WI38 (cell line): ENCODE results near the gene ALDH1A1.

Experiments used
- H3K4me3 ChIP-seq: 2 replicates; pipeline ENCODE4 v1.5.1; 2011; ENCODE audit warnings: low read depth, mild to moderate bottlenecking, control low read depth, low read length
- TF ChIP-seq, protein P1 (sequence below): IDR thresholded peaks from 2 replicates; pipeline ENCODE4 v1.5.1; 2012; ENCODE audit warnings: low read depth, mild to moderate bottlenecking, control low read depth, low read length

The ALDH1A1 gene

DNA sequence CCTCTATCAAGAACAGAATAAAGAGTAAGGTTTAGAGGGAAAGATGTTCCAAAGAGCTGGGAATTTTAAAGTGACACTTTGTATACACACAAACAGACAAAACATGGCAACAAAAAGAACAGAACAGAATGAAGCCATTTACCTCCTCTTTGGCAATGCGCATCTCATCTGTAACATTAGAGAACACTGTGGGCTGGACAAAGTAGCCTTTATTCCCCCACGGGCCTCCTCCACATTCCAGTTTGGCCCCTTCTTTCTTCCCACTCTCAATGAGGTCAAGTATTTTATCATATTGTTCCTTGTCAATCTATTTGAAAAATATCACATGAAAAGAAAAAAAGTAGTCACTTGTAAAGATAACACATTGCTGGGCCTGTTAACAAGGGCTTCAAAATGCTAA is 41.0 kb downstream of the ALDH1A1 start:
- H3K4me3 ChIP-seq, result no peak overlapping the region

DNA sequence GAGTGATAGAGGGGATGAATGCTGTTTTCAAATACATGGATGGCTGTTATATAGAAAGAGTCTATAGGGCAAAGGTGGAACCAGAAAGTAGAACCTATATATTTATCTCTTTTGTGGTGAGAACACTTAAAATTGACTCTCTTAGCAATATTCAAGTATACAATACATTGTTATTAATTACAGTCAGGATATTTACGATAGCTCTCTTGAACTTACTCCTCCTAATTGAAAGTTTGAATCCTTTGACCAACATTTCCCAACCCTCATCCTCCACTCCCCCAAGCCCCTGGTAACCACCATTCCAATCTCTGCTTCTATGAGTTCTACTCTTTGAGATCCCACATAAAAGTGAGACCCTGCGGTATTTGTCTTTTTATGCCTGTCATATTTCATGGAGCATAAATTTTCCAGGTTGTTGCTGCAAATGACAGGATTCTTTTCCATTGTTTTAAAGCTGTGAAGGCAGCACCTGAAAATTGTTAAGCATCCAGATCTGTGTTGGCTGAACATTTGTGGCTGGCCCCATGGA is 41.5 kb downstream of the ALDH1A1 start:
- no peak overlapping the region for H3K4me3 ChIP-seq
- TF ChIP-seq, protein P1, sequence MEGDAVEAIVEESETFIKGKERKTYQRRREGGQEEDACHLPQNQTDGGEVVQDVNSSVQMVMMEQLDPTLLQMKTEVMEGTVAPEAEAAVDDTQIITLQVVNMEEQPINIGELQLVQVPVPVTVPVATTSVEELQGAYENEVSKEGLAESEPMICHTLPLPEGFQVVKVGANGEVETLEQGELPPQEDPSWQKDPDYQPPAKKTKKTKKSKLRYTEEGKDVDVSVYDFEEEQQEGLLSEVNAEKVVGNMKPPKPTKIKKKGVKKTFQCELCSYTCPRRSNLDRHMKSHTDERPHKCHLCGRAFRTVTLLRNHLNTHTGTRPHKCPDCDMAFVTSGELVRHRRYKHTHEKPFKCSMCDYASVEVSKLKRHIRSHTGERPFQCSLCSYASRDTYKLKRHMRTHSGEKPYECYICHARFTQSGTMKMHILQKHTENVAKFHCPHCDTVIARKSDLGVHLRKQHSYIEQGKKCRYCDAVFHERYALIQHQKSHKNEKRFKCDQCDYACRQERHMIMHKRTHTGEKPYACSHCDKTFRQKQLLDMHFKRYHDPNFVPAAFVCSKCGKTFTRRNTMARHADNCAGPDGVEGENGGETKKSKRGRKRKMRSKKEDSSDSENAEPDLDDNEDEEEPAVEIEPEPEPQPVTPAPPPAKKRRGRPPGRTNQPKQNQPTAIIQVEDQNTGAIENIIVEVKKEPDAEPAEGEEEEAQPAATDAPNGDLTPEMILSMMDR, result no peak

More for the DNA sequence above, 41.0 kb downstream of the ALDH1A1 start:
- TF ChIP-seq, protein P1, result no peak

DNA sequence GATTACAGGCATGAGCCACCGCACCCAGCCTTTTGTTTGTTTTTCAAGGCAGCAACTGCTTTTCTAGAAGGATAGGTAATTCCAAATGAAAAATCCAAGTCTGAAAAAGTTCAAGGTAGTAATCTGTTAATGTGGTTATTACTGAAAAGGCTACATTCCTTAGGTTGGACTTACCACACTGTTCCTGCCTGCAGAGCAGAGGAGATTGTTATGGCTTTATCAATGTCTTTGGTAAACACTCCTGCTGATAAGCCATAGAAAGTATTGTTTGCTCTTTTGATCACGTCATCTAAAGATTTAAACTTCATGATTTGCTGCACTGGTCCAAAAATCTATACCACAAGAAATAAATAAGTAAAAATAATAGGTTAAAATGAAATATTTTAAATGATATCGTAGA is 43.4 kb downstream of the ALDH1A1 start:
- TF ChIP-seq, protein P1, result no peak
- H3K4me3 ChIP-seq, result no peak overlapping the region

DNA sequence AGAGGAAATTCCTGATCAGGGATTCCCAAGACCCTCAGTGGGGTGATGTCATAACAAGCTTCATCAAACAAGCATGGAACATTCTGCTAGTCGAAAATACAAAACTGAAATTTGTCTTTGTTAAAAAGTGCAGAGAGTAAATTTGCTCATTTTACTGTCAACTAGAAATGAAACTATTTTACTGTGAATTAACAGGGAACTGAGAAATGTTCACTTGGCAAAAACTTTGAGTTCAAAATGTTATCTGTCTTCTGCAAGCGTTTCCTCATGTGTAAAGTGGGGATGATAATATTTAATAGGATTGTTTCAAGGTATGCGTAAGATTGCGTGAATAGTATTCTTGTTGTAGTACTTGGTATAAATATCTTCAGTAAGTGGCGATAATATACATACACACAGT is 45.4 kb downstream of the ALDH1A1 start:
- TF ChIP-seq, protein P1, result no peak
- H3K4me3 ChIP-seq, result no peak overlapping the region

DNA sequence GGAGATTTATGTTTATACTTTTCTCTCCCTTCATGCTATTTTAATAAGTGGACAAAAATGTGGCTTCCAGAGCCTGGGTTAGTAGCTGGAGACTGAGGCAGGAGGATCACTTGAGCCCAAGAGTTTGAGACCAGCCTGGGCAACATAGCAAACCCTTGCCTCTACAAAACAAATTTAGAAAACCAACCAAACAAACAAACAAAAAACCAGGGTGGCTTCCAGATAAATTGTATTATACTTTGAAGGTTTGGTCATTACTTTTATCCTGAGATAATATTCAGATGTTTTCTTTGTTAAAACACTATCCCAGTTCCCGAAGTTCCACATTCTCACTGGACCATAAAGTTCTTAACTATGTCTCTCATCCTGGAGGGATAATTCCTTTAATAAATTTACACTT is 46.0 kb downstream of the ALDH1A1 start:
- TF ChIP-seq, protein P1, result no peak
- no peak overlapping the region for H3K4me3 ChIP-seq

DNA sequence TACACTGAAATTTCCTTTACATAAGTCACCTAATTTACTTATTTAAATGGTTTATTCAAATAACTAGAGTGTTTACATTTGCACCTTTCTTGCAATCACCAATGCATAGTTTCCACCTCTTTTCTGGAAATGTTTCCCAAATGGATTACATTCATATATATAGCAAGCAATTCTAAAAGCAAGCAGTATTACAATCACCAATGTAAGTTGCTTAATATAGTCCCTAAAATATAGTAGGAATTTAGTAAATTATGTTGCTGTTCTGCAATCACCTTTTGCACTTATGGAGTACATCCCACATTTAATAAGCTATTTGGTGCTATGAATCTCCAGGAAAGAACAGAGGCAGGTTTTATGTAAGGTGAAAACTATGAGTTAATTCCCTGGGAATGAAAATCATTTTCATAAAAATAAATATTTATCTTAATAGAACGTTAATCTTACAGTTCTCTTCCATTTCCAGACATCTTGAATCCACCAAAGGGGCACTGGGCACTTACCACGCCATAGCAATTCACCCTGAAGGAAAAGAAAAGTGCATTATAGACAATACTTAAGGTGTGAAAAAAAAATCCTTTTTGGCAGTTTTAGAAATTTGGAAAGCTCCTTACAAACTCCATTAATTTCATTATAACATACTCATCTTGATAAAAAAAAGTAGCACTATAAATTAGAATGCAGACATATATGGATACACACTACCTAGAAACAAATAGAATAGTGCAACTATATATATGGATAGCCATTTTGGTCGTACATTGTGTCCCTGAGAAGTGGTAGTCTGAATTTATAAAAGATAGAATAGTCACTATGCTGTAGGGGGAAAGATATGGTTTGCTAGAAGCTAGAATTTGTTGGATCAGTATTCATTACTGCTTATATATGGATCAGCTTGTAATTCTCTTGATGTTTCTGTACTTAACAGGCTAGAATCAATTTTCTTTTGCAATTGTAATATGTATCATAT is 47.1 kb downstream of the ALDH1A1 start:
- TF ChIP-seq, protein P1, result no peak
- H3K4me3 ChIP-seq, result no peak overlapping the region

DNA sequence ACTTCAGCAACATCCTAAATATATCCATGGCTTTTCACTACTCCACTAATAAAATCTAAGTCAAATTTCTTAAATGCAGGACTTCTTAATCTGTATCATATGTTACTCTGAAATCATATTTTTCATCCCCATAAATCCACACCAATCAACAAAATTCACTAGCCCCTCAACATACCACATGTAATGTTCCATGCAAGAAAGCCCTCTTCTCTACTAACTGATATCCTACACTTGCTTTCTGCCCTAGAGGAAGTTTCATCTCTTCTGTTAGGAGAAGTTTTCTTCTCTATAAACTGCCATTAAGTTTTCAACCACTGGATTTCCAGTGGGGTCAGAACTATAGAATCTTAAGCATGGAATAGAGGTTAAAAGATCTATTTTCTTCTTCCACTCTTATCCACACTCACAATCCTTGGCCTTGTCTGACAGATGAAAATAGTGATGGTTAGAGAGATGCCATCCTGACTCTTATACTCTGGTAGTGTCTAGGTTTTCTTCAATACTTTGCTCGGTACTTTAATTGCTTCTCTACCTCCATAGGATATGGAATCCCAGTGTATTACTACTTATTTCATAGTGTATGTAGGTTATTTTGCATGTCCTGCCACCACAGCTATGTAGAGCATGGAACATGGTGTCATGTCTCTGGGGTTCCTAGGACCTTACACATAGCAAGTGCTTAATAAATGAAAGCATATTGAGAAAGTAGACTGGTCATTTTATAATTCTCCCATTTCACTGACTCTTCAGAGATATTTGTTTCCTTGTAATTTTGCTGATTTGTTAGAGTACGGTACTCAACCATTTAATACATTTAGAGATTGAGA is 48.4 kb downstream of the ALDH1A1 start:
- TF ChIP-seq, protein P1, result no peak

More for the DNA sequence above, 48.4 kb downstream of the ALDH1A1 start:
- no peak overlapping the region for H3K4me3 ChIP-seq
